IMR-90 (cell line): ENCODE measurements around the gene RASGRF1. TPM values are rescaled to one million over a fixed set of nuclear protein-coding genes. Genes with fewer than 3 reads are reported as not detected.

Experiments used
- ATAC-seq: fragments of 200-7000 bp; cut with Tn5 transposase; 2 replicates; pipeline ENCODE4 v1.9.1; 2020; ENCODE audit warnings: low read depth, mild to moderate bottlenecking, moderate library complexity
- BruUV-seq: library from RNA; stranded (reverse); fragments of 400-500 nt; replicated peaks from 2 replicates; lab custom pipeline; 2021; lab: Mats Ljungman, UMichigan
- CTCF ChIA-PET: fragments of 300-600 bp; formaldehyde crosslinking; extraction: SDS; loops from one replicate; lab custom pipeline; 2021; ENCODE audit warnings: antibody characterized with exemption; lab: Yijun Ruan, JAX
- POLR2A ChIA-PET: fragments of 300-600 bp; sonication (Branson Sonifier 250); formaldehyde crosslinking; loops from one replicate; lab custom pipeline; 2022; ENCODE audit warnings: antibody characterized with exemption; ENCODE audit not compliant: unreplicated experiment; lab: Charles Lee
- DNase-seq: peaks from one replicate; pipeline ENCODE4 v3.0.0; 2013
- H2AFZ ChIP-seq: replicated peaks from 2 replicates; pipeline ENCODE3; 2013; ENCODE audit warnings: low read length, mild to moderate bottlenecking; ENCODE audit not compliant: poor library complexity
- H2AK5ac ChIP-seq: 2 replicates; pipeline ENCODE4 v1.6.1; 2013; ENCODE audit warnings: low read depth, low read length, inconsistent platforms
- H2AK9ac ChIP-seq: replicated peaks from 2 replicates; pipeline ENCODE3; 2013; ENCODE audit warnings: mild to moderate bottlenecking, low read depth, low read length, moderate library complexity; ENCODE audit not compliant: poor library complexity
- H2BK120ac ChIP-seq: 2 replicates; pipeline ENCODE4 v1.6.1; 2013; ENCODE audit warnings: low read depth, low read length, inconsistent platforms
- H2BK15ac ChIP-seq: 3 replicates; pipeline ENCODE4 v1.6.1; 2013; ENCODE audit warnings: low read depth, low read length, inconsistent platforms
- H2BK20ac ChIP-seq: 2 replicates; pipeline ENCODE4 v1.6.1; 2013; ENCODE audit warnings: low read depth, mild to moderate bottlenecking, inconsistent platforms, low read length, moderate library complexity
- H2BK5ac ChIP-seq: 2 replicates; pipeline ENCODE4 v1.6.1; 2013; ENCODE audit warnings: mild to moderate bottlenecking, low read depth, low read length, inconsistent platforms; ENCODE audit not compliant: poor library complexity, severe bottlenecking
- H3K14ac ChIP-seq: replicated peaks from 2 replicates; pipeline ENCODE4 v1.6.1; 2013; ENCODE audit warnings: low read depth, low read length, inconsistent platforms
- H3K18ac ChIP-seq: 2 replicates; pipeline ENCODE4 v1.6.1; 2013; ENCODE audit warnings: low read depth, low read length, control low read depth
- H3K23ac ChIP-seq: 2 replicates; pipeline ENCODE4 v1.6.1; 2013; ENCODE audit warnings: low read depth, low read length, inconsistent platforms
- H3K27ac ChIP-seq: 2 replicates; pipeline ENCODE4 v1.5.1; 2013; ENCODE audit warnings: mild to moderate bottlenecking, control low read depth, low read length; ENCODE audit not compliant: insufficient read depth
- H3K27me3 ChIP-seq: 2 replicates; pipeline ENCODE4 v1.6.1; 2013; ENCODE audit warnings: low read length; ENCODE audit not compliant: control insufficient read depth, insufficient read depth
- H3K36me3 ChIP-seq: 2 replicates; pipeline ENCODE4 v1.6.1; 2013; ENCODE audit warnings: low read length, mixed read lengths; ENCODE audit not compliant: control insufficient read depth, insufficient read depth
- H3K4ac ChIP-seq: 2 replicates; pipeline ENCODE4 v1.6.1; 2013; ENCODE audit warnings: low read depth, low read length, inconsistent platforms
- H3K4me1 ChIP-seq: 2 replicates; pipeline ENCODE4 v1.6.1; 2013; ENCODE audit warnings: low read length, mixed read lengths; ENCODE audit not compliant: control insufficient read depth, insufficient read depth
- H3K4me2 ChIP-seq: 2 replicates; pipeline ENCODE4 v1.6.1; 2013; ENCODE audit warnings: low read depth, mild to moderate bottlenecking, control low read depth, low read length, moderate library complexity
- H3K4me3 ChIP-seq: 2 replicates; pipeline ENCODE4 v1.5.1; 2013; ENCODE audit warnings: low read depth, mild to moderate bottlenecking, control low read depth, low read length, moderate library complexity; ENCODE audit not compliant: insufficient read depth
- H3K56ac ChIP-seq: 2 replicates; pipeline ENCODE4 v1.6.1; 2013; ENCODE audit warnings: low read length, inconsistent platforms; ENCODE audit not compliant: insufficient read depth; ENCODE audit errors: extremely low read depth
- H3K79me1 ChIP-seq, 2 experiments: 2 replicates each; pipeline ENCODE4 v1.6.1; 2013; ENCODE audit warnings: low read length in 2 of 2, inconsistent platforms in 1 of 2, low read depth in 1 of 2
- H3K9ac ChIP-seq: 2 replicates; pipeline ENCODE4 v1.6.1; 2013; ENCODE audit warnings: low read depth, low read length, control low read depth
- H3K9me1 ChIP-seq: 2 replicates; pipeline ENCODE4 v1.6.1; 2013; ENCODE audit warnings: low read length, inconsistent platforms; ENCODE audit not compliant: insufficient read depth
- H3K9me3 ChIP-seq: 2 replicates; pipeline ENCODE4 v1.6.1; 2013; ENCODE audit warnings: low read length; ENCODE audit not compliant: control insufficient read depth, insufficient read depth
- H4K20me1 ChIP-seq: 2 replicates; pipeline ENCODE4 v1.6.1; 2013; ENCODE audit warnings: low read length, inconsistent platforms; ENCODE audit not compliant: insufficient read depth
- H4K5ac ChIP-seq: 2 replicates; pipeline ENCODE4 v1.6.1; 2013; ENCODE audit warnings: mild to moderate bottlenecking, low read depth, low read length, control low read depth
- H4K8ac ChIP-seq, 2 experiments: 2 replicates each; pipeline ENCODE4 v1.6.1; 2013; ENCODE audit warnings: low read depth in 2 of 2, low read length in 2 of 2, control low read depth in 1 of 2, inconsistent platforms in 1 of 2
- H4K91ac ChIP-seq: 2 replicates; pipeline ENCODE4 v1.6.1; 2013; ENCODE audit warnings: low read depth, low read length, inconsistent platforms; ENCODE audit not compliant: insufficient read depth
- BHLHE40 ChIP-seq: fragments of 150-350 bp; IDR thresholded peaks from 2 replicates; pipeline ENCODE4 v1.6.1; 2016; ENCODE audit warnings: mild to moderate bottlenecking, low read depth, low read length
- CEBPB ChIP-seq: IDR thresholded peaks from 2 replicates; pipeline ENCODE4 v1.6.1; 2012; ENCODE audit warnings: low read depth, low read length, improper control_type of control experiment
- CHD1 ChIP-seq: IDR thresholded peaks from 2 replicates; pipeline ENCODE4 v1.6.1; 2012; ENCODE audit warnings: low read depth, low read length, improper control_type of control experiment
- CTCF ChIP-seq: conservative IDR thresholded peaks from 2 replicates; pipeline ENCODE4 v1.5.1; 2012; ENCODE audit warnings: mild to moderate bottlenecking, low read depth, low read length, improper control_type of control experiment
- ELK1 ChIP-seq: fragments of 150-350 bp; IDR thresholded peaks from 2 replicates; pipeline ENCODE4 v1.6.1; 2016; ENCODE audit warnings: low read depth, mild to moderate bottlenecking, low read length, moderate library complexity, borderline replicate concordance
- FOS ChIP-seq: fragments of 150-350 bp; IDR thresholded peaks from 2 replicates; pipeline ENCODE4 v1.6.1; 2016; ENCODE audit warnings: low read depth, low read length
- MAFK ChIP-seq: IDR thresholded peaks from 2 replicates; pipeline ENCODE4 v1.6.1; 2012; ENCODE audit warnings: low read depth, low read length, improper control_type of control experiment
- MAZ ChIP-seq: IDR thresholded peaks from 2 replicates; pipeline ENCODE4 v1.6.1; 2012; ENCODE audit warnings: low read depth, mild to moderate bottlenecking, low read length, improper control_type of control experiment, moderate library complexity, borderline replicate concordance
- MXI1 ChIP-seq: IDR thresholded peaks from 2 replicates; pipeline ENCODE4 v1.6.1; 2012; ENCODE audit warnings: low read depth, mild to moderate bottlenecking, low read length, moderate library complexity, borderline replicate concordance
- POLR2A ChIP-seq: IDR thresholded peaks from 2 replicates; pipeline ENCODE4 v1.6.1; 2012; ENCODE audit warnings: mild to moderate bottlenecking, low read depth, low read length
- RAD21 ChIP-seq: IDR thresholded peaks from 2 replicates; pipeline ENCODE4 v1.6.1; 2012; ENCODE audit warnings: low read length, improper control_type of control experiment
- RCOR1 ChIP-seq: IDR thresholded peaks from 2 replicates; pipeline ENCODE4 v1.6.1; 2012; ENCODE audit warnings: mild to moderate bottlenecking, low read length, improper control_type of control experiment; ENCODE audit not compliant: insufficient replicate concordance
- RFX5 ChIP-seq: IDR thresholded peaks from 2 replicates; pipeline ENCODE4 v1.8.0; 2012; ENCODE audit warnings: low read depth, mild to moderate bottlenecking, low read length, moderate library complexity
- SMC3 ChIP-seq: fragments of 150-350 bp; IDR thresholded peaks from 2 replicates; pipeline ENCODE4 v1.6.1; 2016; ENCODE audit warnings: low read depth, mild to moderate bottlenecking, antibody characterized with exemption, low read length, moderate library complexity
- USF2 ChIP-seq: fragments of 150-350 bp; IDR thresholded peaks from 2 replicates; pipeline ENCODE4 v1.6.1; 2017; ENCODE audit warnings: mild to moderate bottlenecking, antibody characterized with exemption, low read length, low read depth
- WGBS, 2 experiments: methylation state at CpG; one replicate each; pipeline versions ENCODE4 v1.1.5 to v1.1.7; 2013; ENCODE audit warnings: missing lambda C conversion rate in 2 of 2; ENCODE audit not compliant: insufficient read length in 1 of 2; ENCODE audit errors: extremely low coverage in 2 of 2; 5-methylcytosine and 5-hydroxymethylcytosine counted together
- dilution Hi-C: fragments of 300-500 bp; cut with HindIII; formaldehyde crosslinking; loops from one replicate; pipeline ENCODE4 v1.14.3; 2018; ENCODE audit warnings: low sequenced_read_pairs; ENCODE audit not compliant: unreplicated experiment
- in situ Hi-C: fragments of 300-500 bp; cut with MboI; formaldehyde crosslinking; loops from 3 replicates; pipeline ENCODE4 v1.14.3; 2019; ENCODE audit warnings: low sequenced_read_pairs, inconsistent platforms, mixed read lengths
- intact Hi-C: fragments of 100-400 bp; cut with micrococcal nuclease; formaldehyde crosslinking; loops from 2 replicates; pipeline ENCODE4 v1.10.0; 2022
- polyA plus RNA-seq, 3 experiments: library from polyadenylated mRNA; depleted of rRNA; stranded (reverse); fragments of >200 nt; gene quantifications; 2 replicates each; pipeline ENCODE4 v1.2.3, GENCODE V29; 2012; ENCODE audit warnings: low replicate concordance in 1 of 3
- total RNA-seq: library from RNA; depleted of rRNA; stranded (reverse); fragments of >200 nt; gene quantifications from 2 replicates; pipeline ENCODE4 v1.2.3, GENCODE V29; 2012

Gene RASGRF1
- total and polyA plus RNA-seq, 2 of the 4 experiments (the other 2 are of a cell fraction), result under 0.01 to 0.15 TPM

- CTCF ChIA-PET, result no interaction called here
Measured at GRCh38 chr15:79060175-79060574, 30.4 kb downstream of the RASGRF1 start.

More at GRCh38 chr15:79060175-79060574, 30.4 kb downstream of the RASGRF1 start:
- Histone ChIP-seq H3K18ac (no peak overlapping the region), H3K36me3 (no peaks in the 10 kb centered on the region), H2AK5ac (no peak overlapping the region), H2BK120ac (no peak overlapping the region), H3K27ac (no peak overlapping the region), H3K14ac (no peak overlapping the region), H4K8ac (no peak overlapping the region), H2AK9ac (peak overlapping the region; percentile 34), H2AFZ (no peak overlapping the region), H3K4me1 (no peaks in the 10 kb centered on the region), H3K23ac (no peak overlapping the region), H3K9ac (no peak overlapping the region), H3K4me3 (no peak overlapping the region), H3K4me2 (no peak overlapping the region), H4K5ac (no peak overlapping the region), H4K20me1 (no peaks in the 10 kb centered on the region), H3K9me3 (no peaks in the 10 kb centered on the region), H3K56ac (no peak overlapping the region), H2BK5ac (no peak overlapping the region), H3K79me1 (no peaks in the 10 kb centered on the region), H3K27me3 (peaks cover 11% of the 10 kb centered on the region), H2BK15ac (no peak overlapping the region), H3K9me1 (no peaks in the 10 kb centered on the region), H4K91ac (no peak overlapping the region), H2BK20ac (no peak overlapping the region), H3K4ac (no peak overlapping the region)
- intact Hi-C loops (no loop called here), in situ Hi-C loops (no loop called here), dilution Hi-C loops (no loop called here)
- DNase-seq (no peak), ATAC-seq (no peak)
- POLR2A ChIA-PET, result no interaction called here
- no CpG with 5 or more reads among the region's 4 CpGs for WGBS, 2 experiments
- no TSS peak for BruUV-seq
- no peak for TF ChIP-seq POLR2A
- no peak for TF ChIP-seq CHD1
- TF ChIP-seq MXI1, result no peak
- TF ChIP-seq RCOR1, result no peak
- TF ChIP-seq SMC3, result no peak
- no peak for TF ChIP-seq MAZ
- TF ChIP-seq MAFK, result no peak
- TF ChIP-seq FOS, result no peak
- no peak for TF ChIP-seq USF2
- TF ChIP-seq CEBPB, result no peak
- TF ChIP-seq RAD21, result no peak
- no peak for TF ChIP-seq ELK1
- TF ChIP-seq BHLHE40, result no peak
- no peak for TF ChIP-seq CTCF
- no peak for TF ChIP-seq RFX5
